Ishikawa (cell line): ENCODE results near the gene ARID4B.

Source experiments
- CEBPB ChIP-seq: IDR thresholded peaks from 2 replicates; pipeline ENCODE4 v1.6.1; 2012
- CREB1 ChIP-seq: IDR thresholded peaks from 2 replicates; pipeline ENCODE4 v1.6.1; 2012; ENCODE audit warnings: low read depth
- EGR1 ChIP-seq: IDR thresholded peaks from 2 replicates; pipeline ENCODE4 v1.6.1; 2012
- EP300 ChIP-seq: IDR thresholded peaks from 2 replicates; pipeline ENCODE4 v1.6.1; 2012; ENCODE audit warnings: borderline replicate concordance
- FOXM1 ChIP-seq: IDR thresholded peaks from 2 replicates; pipeline ENCODE4 v1.6.1; 2012; ENCODE audit warnings: low read depth, borderline replicate concordance
- MAX ChIP-seq: IDR thresholded peaks from 2 replicates; pipeline ENCODE4 v1.6.1; 2012
- NFIC ChIP-seq: IDR thresholded peaks from 2 replicates; pipeline ENCODE4 v1.6.1; 2012
- RAD21 ChIP-seq: IDR thresholded peaks from 2 replicates; pipeline ENCODE4 v1.6.1; 2012; ENCODE audit warnings: low read depth
- REST ChIP-seq: IDR thresholded peaks from 2 replicates; pipeline ENCODE4 v1.6.1; 2012; ENCODE audit warnings: low read depth, mild to moderate bottlenecking
- TAF1 ChIP-seq: IDR thresholded peaks from 2 replicates; pipeline ENCODE4 v1.6.1; 2012; ENCODE audit warnings: low read depth, mild to moderate bottlenecking
- TCF12 ChIP-seq: IDR thresholded peaks from 2 replicates; pipeline ENCODE4 v1.6.1; 2012; ENCODE audit warnings: low read depth
- TEAD4 ChIP-seq: IDR thresholded peaks from 2 replicates; pipeline ENCODE4 v1.6.1; 2012
- YY1 ChIP-seq: IDR thresholded peaks from 2 replicates; pipeline ENCODE4 v1.6.1; 2012; ENCODE audit warnings: low read depth
- ZBTB7A ChIP-seq: IDR thresholded peaks from 2 replicates; pipeline ENCODE4 v1.6.1; 2012; ENCODE audit warnings: low read depth
- TF ChIP-seq, protein P1 (sequence below): IDR thresholded peaks from 2 replicates; pipeline ENCODE4 v1.6.1; 2012

The ARID4B gene

DNA sequence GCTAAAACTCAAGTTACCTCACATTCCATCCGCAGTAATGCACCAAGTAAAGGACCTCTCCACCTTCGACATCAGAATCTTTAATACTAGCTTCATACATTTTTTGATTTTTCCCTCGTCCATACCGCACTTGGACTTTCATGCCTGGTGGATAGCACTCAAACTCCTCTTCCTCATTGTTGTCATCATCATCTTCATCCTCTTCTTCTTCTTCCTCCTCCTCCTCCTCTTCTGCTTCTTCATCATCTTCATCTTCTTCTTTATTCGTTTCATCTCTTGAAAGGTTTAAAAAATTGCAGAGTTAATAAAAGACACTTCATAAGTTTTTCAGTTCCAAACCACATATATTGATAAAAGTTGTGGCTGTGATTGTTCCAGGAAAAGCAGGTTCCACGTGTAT is 114.2 kb downstream of the ARID4B start:
- TF ChIP-seq, protein P1, sequence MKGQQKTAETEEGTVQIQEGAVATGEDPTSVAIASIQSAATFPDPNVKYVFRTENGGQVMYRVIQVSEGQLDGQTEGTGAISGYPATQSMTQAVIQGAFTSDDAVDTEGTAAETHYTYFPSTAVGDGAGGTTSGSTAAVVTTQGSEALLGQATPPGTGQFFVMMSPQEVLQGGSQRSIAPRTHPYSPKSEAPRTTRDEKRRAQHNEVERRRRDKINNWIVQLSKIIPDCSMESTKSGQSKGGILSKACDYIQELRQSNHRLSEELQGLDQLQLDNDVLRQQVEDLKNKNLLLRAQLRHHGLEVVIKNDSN, result no peak
- no peak for TF ChIP-seq REST
- TF ChIP-seq EP300, result no peak
- TF ChIP-seq NFIC, result no peak
- no peak for TF ChIP-seq TCF12
- TF ChIP-seq MAX, result no peak
- TF ChIP-seq TAF1, result no peak
- TF ChIP-seq CREB1, result no peak
- no peak for TF ChIP-seq TEAD4
- no peak for TF ChIP-seq FOXM1

DNA sequence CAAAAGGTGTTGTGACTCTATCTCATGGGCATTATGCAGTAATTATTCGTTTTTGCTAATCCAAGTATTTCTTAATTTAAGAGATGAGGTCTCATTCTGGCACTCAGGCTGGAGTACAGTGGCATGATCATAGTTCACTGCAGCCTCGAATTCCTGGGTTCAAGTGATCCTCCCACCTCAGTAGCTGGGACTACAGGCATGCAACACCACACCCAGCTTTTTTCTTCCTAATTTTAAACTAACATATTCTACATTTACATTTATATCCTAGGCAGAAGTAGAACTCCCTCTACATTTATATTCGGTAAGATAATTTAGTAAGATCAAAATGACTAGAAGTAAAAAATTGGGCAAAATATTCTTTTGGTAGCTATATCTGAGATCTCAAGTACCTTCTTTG is 116.5 kb downstream of the ARID4B start:
- no peak for TF ChIP-seq MAX
- no peak for TF ChIP-seq TAF1
- TF ChIP-seq EP300, result no peak
- TF ChIP-seq YY1, result no peak

GRCh38 chr1:235207209-235207565 is 120.8 kb downstream of the ARID4B start:
- no peak for TF ChIP-seq MAX
- no peak for TF ChIP-seq CEBPB
- no peak for TF ChIP-seq EP300
- TF ChIP-seq YY1, result no peak
- no peak for TF ChIP-seq RAD21
- no peak for TF ChIP-seq REST
- no peak for TF ChIP-seq ZBTB7A
- no peak for TF ChIP-seq CREB1
- TF ChIP-seq TAF1, result no peak
- no peak for TF ChIP-seq FOXM1
- no peak for TF ChIP-seq TEAD4
- no peak for TF ChIP-seq NFIC
- TF ChIP-seq TCF12, result no peak
- no peak for TF ChIP-seq EGR1
- TF ChIP-seq, protein P1, result no peak

GRCh38 chr1:235206533-235207208 is 121.3 kb downstream of the ARID4B start:
- TF ChIP-seq ZBTB7A (no peak), YY1 (no peak), FOXM1 (no peak), RAD21 (no peak), CREB1 (no peak), NFIC (no peak), REST (no peak), TEAD4 (no peak), EP300 (no peak), MAX (no peak), CEBPB (no peak), TCF12 (no peak), TAF1 (no peak)
- TF ChIP-seq, protein P1, result no peak
